Right atrium auricular region (tissue), 2 donors: ENCODE measurements around the gene TAS2R4. TPM values are rescaled to one million over a fixed set of nuclear protein-coding genes. Genes with fewer than 3 reads are reported as not detected.
"Not testable (repeated sequence)": the region's sequence is repeated elsewhere in the genome, so short reads cannot be mapped to it uniquely, and the experiment has no call there.

ENCODE experiments used
- DNase-seq: peaks from one replicate; pipeline ENCODE4 v3.0.0-alpha.2; 2019; ENCODE audit warnings: low spot score
- H3K27ac ChIP-seq, 2 donors: fragments of 200-600 bp; sonication (generic); 1 replicate in 1 of 2; 2 replicates in 1 of 2; pipeline ENCODE4 v1.5.1; 2016 to 2019
- H3K27me3 ChIP-seq, 2 donors: fragments of 200-600 bp; sonication (generic); one replicate each; pipeline versions ENCODE4 v1.5.1 to v1.6.0; 2017 to 2019
- H3K36me3 ChIP-seq: fragments of 200-600 bp; sonication (generic); one replicate; pipeline ENCODE4 v1.5.1; 2016
- H3K4me1 ChIP-seq, 2 donors: fragments of 200-600 bp; sonication (generic); one replicate each; pipeline versions ENCODE4 v1.5.1 to v1.6.0; 2017 to 2019
- H3K4me3 ChIP-seq, 2 donors: fragments of 200-600 bp; sonication (generic); 1 replicate in 1 of 2; 2 replicates in 1 of 2; pipeline ENCODE4 v1.5.1; 2017 to 2019; ENCODE audit warnings: mild to moderate bottlenecking in 1 of 2, moderate library complexity in 1 of 2
- H3K9me3 ChIP-seq, 2 donors: fragments of 200-600 bp; sonication (generic); one replicate each; pipeline ENCODE4 v1.5.1; 2019
- CTCF ChIP-seq, 2 donors: fragments of 200-600 bp; sonication (generic); IDR thresholded peaks; one replicate each; pipeline ENCODE4 v1.5.1; 2019; ENCODE audit warnings: antibody characterized with exemption in 2 of 2
- total RNA-seq, 2 donors: library from RNA; depleted of rRNA; stranded (reverse); fragments of >200 nt; gene quantifications; one replicate each; pipeline ENCODE4 v1.1.0, GENCODE V29; 2016

TAS2R4 gene
- total RNA-seq, 2 donors from 2014 or later: 0.31 TPM; not detected in 1

GRCh38 chr7:141738592-141739013 is 37.9 kb upstream of the TAS2R4 start:
- no peak for TF ChIP-seq CTCF (IDR thresholded peaks at IDR 0.05)

GRCh38 chr7:141739250-141739649 is 37.2 kb upstream of the TAS2R4 start:
- no peaks in the 10 kb centered on the region for H3K9me3 ChIP-seq
- DNase-seq: no peak
- H3K27me3 ChIP-seq: no peaks in the 10 kb centered on the region
- no peak for TF ChIP-seq CTCF (IDR thresholded peaks at IDR 0.05)
- peaks cover 0 to 27% of the 10 kb centered on the region in 2 donors for H3K4me1 ChIP-seq
- H3K4me3 ChIP-seq: no peak overlapping the region
- peaks cover 27% of the 10 kb centered on the region for H3K36me3 ChIP-seq
- no peak overlapping the region for H3K27ac ChIP-seq

More at GRCh38 chr7:141738592-141739013, 37.9 kb upstream of the TAS2R4 start:
- Histone ChIP-seq H3K4me1 (peaks cover 0 to 27% of the 10 kb centered on the region in 2 donors), H3K27me3 (no peaks in the 10 kb centered on the region), H3K9me3 (no peaks in the 10 kb centered on the region), H3K4me3 (peak overlapping the region; percentile 73 to 77), H3K36me3 (peaks cover 21% of the 10 kb centered on the region), H3K27ac (peak overlapping the region; percentile 77 to 87)
- no peak for DNase-seq

GRCh38 chr7:141742229-141742628 is 34.2 kb upstream of the TAS2R4 start:
- no peaks in the 10 kb centered on the region for H3K27me3 ChIP-seq
- no peak for TF ChIP-seq CTCF (IDR thresholded peaks at IDR 0.05)
- DNase-seq: no peak
- peaks cover 0 to 24% of the 10 kb centered on the region in 2 donors for H3K4me1 ChIP-seq
- H3K4me3 ChIP-seq: no peak overlapping the region
- no peak overlapping the region for H3K27ac ChIP-seq
- H3K36me3 ChIP-seq: peaks cover 45% of the 10 kb centered on the region
- H3K9me3 ChIP-seq: no peaks in the 10 kb centered on the region

- Histone ChIP-seq H3K36me3 (peaks cover 55% of the 10 kb centered on the region), H3K4me3 (no peak overlapping the region), H3K4me1 (peaks cover 0 to 14% of the 10 kb centered on the region in 2 donors), H3K9me3 (no peaks in the 10 kb centered on the region), H3K27ac (no peak overlapping the region), H3K27me3 (no peaks in the 10 kb centered on the region)
- TF ChIP-seq CTCF (IDR thresholded peaks at IDR 0.05): no peak
- DNase-seq: no peak
Measured at GRCh38 chr7:141744131-141744530, 32.3 kb upstream of the TAS2R4 start.

GRCh38 chr7:141748396-141748795 is 28.1 kb upstream of the TAS2R4 start:
- H3K27ac ChIP-seq: no peak overlapping the region
- peaks cover 0 to 21% of the 10 kb centered on the region in 2 donors for H3K9me3 ChIP-seq
- H3K27me3 ChIP-seq: no peaks in the 10 kb centered on the region
- H3K4me3 ChIP-seq: no peak overlapping the region
- no peak for DNase-seq
- H3K4me1 ChIP-seq: no peaks in the 10 kb centered on the region
- no peak for TF ChIP-seq CTCF (IDR thresholded peaks at IDR 0.05)
- H3K36me3 ChIP-seq: peaks cover 79% of the 10 kb centered on the region

GRCh38 chr7:141751904-141752303 is 24.6 kb upstream of the TAS2R4 start:
- H3K4me3 ChIP-seq, H3K27ac ChIP-seq, H3K27me3 ChIP-seq, H3K4me1 ChIP-seq, DNase-seq: not testable (repeated sequence)
- H3K36me3 ChIP-seq: peaks cover 57% of the 10 kb centered on the region
- H3K9me3 ChIP-seq: peaks cover 0 to 21% of the 10 kb centered on the region in 2 donors
